ENCODE results near the gene FAF1. TPM values are rescaled to one million over a fixed set of nuclear protein-coding genes. Genes with fewer than 3 reads are reported as not detected.
A peak's percentile ranks its signal among the peaks of the same experiment; 100 is the strongest.

FAF1 gene
- total and polyA plus RNA-seq, 9 of the 15 experiments (the other 6 are each of a cell fraction or from before 2014, with no cell fraction given) = 48.7 to 225 (median 118) TPM

DNA sequence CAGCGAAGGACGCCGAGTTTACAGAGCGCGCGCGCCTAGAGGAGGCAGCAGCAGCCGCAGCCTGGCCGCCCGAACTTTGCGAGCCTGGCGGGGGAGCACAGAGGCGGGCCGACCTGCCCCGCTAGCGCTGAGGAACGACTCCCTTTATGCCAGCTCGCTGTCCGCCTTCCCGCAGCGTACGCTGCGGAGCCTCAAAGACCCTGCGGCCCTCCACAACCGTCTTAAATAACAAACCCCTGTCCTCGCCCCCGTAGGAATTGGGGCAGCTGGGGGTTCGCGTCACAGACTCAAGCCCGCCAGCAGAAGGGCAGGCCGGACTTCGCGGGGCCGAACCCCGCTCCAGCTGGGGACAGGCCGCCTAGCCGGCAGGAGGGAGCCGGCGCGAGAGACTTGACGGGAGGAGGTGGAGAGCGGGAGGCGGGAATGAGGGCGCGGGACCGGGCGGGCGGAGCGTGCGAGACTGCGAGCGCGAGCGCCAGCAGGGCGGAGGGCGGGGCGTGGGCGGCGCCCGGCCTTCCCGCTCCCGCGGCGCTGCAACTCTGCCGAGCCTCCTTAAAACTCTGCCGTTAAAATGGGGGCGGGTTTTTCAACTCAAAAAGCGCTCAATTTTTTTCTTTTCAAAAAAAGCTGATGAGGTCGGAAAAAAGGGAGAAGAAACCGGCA lies 8.2 kb upstream of the FAF1 start (continued):
- TF ChIP-seq, protein P1, sequence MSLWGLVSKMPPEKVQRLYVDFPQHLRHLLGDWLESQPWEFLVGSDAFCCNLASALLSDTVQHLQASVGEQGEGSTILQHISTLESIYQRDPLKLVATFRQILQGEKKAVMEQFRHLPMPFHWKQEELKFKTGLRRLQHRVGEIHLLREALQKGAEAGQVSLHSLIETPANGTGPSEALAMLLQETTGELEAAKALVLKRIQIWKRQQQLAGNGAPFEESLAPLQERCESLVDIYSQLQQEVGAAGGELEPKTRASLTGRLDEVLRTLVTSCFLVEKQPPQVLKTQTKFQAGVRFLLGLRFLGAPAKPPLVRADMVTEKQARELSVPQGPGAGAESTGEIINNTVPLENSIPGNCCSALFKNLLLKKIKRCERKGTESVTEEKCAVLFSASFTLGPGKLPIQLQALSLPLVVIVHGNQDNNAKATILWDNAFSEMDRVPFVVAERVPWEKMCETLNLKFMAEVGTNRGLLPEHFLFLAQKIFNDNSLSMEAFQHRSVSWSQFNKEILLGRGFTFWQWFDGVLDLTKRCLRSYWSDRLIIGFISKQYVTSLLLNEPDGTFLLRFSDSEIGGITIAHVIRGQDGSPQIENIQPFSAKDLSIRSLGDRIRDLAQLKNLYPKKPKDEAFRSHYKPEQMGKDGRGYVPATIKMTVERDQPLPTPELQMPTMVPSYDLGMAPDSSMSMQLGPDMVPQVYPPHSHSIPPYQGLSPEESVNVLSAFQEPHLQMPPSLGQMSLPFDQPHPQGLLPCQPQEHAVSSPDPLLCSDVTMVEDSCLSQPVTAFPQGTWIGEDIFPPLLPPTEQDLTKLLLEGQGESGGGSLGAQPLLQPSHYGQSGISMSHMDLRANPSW (CRISPR knock-in tag; IDR thresholded peaks at IDR 0.05) = no peak
- TF ChIP-seq ZNF695 (CRISPR knock-in tag; IDR thresholded peaks at IDR 0.05) (no peak), HDAC1 (IDR thresholded peaks at IDR 0.05) (peak in 1 of 2 experiments; percentile 14; a peak in 2 of 4 replicates), ZNF41 (CRISPR knock-in tag; conservative IDR thresholded peaks at IDR 0.05) (no peak), NR3C1 (CRISPR knock-in tag; IDR thresholded peaks at IDR 0.05) (peak; percentile 79), HLTF (IDR thresholded peaks at IDR 0.05) (peak; percentile 67; the same call in 1 of the 2 replicates), XRCC5 (IDR thresholded peaks at IDR 0.05; ENCODE audit: low read depth, low read length) (peak; percentile 45), EP400 (IDR thresholded peaks at IDR 0.05) (peak; percentile 81), ZNF146 (CRISPR knock-in tag; IDR thresholded peaks at IDR 0.05; ENCODE audit: unreplicated experiment) (no peak), RAD21 (CRISPR knock-in tag; conservative IDR thresholded peaks at IDR 0.05 in 1 of 2, IDR thresholded peaks at IDR 0.05 in 1 of 2) (peak; percentile 40 to 50; a peak in 3 of 4 replicates), ZNF217 (CRISPR knock-in tag; IDR thresholded peaks at IDR 0.05) (no peak), ZNF197 (CRISPR knock-in tag; IDR thresholded peaks at IDR 0.05; ENCODE audit: low read depth) (no peak; the same call in 1 of the 2 replicates), ZC3H4 (CRISPR knock-in tag; IDR thresholded peaks at IDR 0.05; ENCODE audit: borderline replicate concordance) (no peak), BRD4 (IDR thresholded peaks at IDR 0.05) (peak; percentile 77; the same call in 1 of the 2 replicates), HCFC1 (IDR thresholded peaks at IDR 0.05; ENCODE audit: low read depth, low read length) (no peak)
- TF ChIP-seq, protein P2, sequence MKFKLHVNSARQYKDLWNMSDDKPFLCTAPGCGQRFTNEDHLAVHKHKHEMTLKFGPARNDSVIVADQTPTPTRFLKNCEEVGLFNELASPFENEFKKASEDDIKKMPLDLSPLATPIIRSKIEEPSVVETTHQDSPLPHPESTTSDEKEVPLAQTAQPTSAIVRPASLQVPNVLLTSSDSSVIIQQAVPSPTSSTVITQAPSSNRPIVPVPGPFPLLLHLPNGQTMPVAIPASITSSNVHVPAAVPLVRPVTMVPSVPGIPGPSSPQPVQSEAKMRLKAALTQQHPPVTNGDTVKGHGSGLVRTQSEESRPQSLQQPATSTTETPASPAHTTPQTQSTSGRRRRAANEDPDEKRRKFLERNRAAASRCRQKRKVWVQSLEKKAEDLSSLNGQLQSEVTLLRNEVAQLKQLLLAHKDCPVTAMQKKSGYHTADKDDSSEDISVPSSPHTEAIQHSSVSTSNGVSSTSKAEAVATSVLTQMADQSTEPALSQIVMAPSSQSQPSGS (CRISPR knock-in tag; IDR thresholded peaks at IDR 0.05) = no peak
- TF ChIP-seq, protein P3, sequence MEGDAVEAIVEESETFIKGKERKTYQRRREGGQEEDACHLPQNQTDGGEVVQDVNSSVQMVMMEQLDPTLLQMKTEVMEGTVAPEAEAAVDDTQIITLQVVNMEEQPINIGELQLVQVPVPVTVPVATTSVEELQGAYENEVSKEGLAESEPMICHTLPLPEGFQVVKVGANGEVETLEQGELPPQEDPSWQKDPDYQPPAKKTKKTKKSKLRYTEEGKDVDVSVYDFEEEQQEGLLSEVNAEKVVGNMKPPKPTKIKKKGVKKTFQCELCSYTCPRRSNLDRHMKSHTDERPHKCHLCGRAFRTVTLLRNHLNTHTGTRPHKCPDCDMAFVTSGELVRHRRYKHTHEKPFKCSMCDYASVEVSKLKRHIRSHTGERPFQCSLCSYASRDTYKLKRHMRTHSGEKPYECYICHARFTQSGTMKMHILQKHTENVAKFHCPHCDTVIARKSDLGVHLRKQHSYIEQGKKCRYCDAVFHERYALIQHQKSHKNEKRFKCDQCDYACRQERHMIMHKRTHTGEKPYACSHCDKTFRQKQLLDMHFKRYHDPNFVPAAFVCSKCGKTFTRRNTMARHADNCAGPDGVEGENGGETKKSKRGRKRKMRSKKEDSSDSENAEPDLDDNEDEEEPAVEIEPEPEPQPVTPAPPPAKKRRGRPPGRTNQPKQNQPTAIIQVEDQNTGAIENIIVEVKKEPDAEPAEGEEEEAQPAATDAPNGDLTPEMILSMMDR (IDR thresholded peaks at IDR 0.05 in 2 of 3, conservative IDR thresholded peaks at IDR 0.05 in 1 of 3; ENCODE audit: insufficient read depth in 2 of 3, low read depth in 1 of 3, low read length in 3 of 3) = peak; percentile 42 to 67 (median 59); a peak in 4 of 6 replicates
- TF ChIP-seq, protein P4, sequence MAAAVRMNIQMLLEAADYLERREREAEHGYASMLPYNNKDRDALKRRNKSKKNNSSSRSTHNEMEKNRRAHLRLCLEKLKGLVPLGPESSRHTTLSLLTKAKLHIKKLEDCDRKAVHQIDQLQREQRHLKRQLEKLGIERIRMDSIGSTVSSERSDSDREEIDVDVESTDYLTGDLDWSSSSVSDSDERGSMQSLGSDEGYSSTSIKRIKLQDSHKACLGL (CRISPR knock-in tag; IDR thresholded peaks at IDR 0.05; ENCODE audit: borderline replicate concordance, poor library complexity, severe bottlenecking) = peak; percentile 10
- TF ChIP-seq, protein P5, sequence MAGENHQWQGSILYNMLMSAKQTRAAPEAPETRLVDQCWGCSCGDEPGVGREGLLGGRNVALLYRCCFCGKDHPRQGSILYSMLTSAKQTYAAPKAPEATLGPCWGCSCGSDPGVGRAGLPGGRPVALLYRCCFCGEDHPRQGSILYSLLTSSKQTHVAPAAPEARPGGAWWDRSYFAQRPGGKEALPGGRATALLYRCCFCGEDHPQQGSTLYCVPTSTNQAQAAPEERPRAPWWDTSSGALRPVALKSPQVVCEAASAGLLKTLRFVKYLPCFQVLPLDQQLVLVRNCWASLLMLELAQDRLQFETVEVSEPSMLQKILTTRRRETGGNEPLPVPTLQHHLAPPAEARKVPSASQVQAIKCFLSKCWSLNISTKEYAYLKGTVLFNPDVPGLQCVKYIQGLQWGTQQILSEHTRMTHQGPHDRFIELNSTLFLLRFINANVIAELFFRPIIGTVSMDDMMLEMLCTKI (IDR thresholded peaks at IDR 0.05; ENCODE audit: partially characterized antibody) = no peak

Data from K562 (cell line).